ENCODE data around the gene AMDHD1. TPM values are rescaled to one million over a fixed set of nuclear protein-coding genes. Genes with fewer than 3 reads are reported as not detected.

Gene AMDHD1
- total and polyA plus RNA-seq, 10 of the 15 experiments (the other 5 are each of a cell fraction or from before 2014, with no cell fraction given): 0.04 to 0.28 (median 0.13) TPM; not detected in 4

GRCh38 chr12:96000858-96001257 lies 57.7 kb downstream of the AMDHD1 start:
- no peaks in the 10 kb centered on the region for H3K27me3 ChIP-seq (replicated peaks in 1 of 2; ENCODE audit: control insufficient read depth in 2 of 2, insufficient read depth in 2 of 2, low read length in 1 of 2)
- H3K79me2 ChIP-seq (ENCODE audit: control insufficient read depth, insufficient read depth, low read length): no peaks in the 10 kb centered on the region
- H4K20me1 ChIP-seq (ENCODE audit: control insufficient read depth, insufficient read depth): no peaks in the 10 kb centered on the region
- SMC1A ChIA-PET (ENCODE audit: uncharacterized antibody, unreplicated experiment): interaction anchor here (0.7 to 3.7 kb wide), 4 partner anchors 12 to 513 kb away, joined by 3 to 51 read pairs (median 4); no protein-coding TSS in a partner anchor
- no TSS peak for BruUV-seq (replicated peaks)
- H3K4me3 ChIP-seq: no peak overlapping the region
- no peak overlapping the region for H3K9ac ChIP-seq (ENCODE audit: control insufficient read depth, insufficient read depth, low read length)
- no peaks in the 10 kb centered on the region for H3K4me1 ChIP-seq (ENCODE audit: control insufficient read depth, insufficient read depth, low read length)
- POLR2A ChIA-PET: no interaction called here
- CTCF ChIA-PET: interaction anchor here (0.6 to 6.8 kb wide), 11 partner anchors 10 to 418 kb away, joined by 3 to 116 read pairs (median 3); no protein-coding TSS in a partner anchor
- no peak overlapping the region for H3K4me2 ChIP-seq (ENCODE audit: control insufficient read depth, insufficient read depth)
- RAD21 ChIA-PET (ENCODE audit: unreplicated experiment): interaction anchor here (0.8 to 3.5 kb wide), 3 partner anchors 83 to 515 kb away, joined by 3 to 39 read pairs (median 3); no protein-coding TSS in a partner anchor
- H2AFZ ChIP-seq (ENCODE audit: control insufficient read depth, low read depth, low read length): no peak overlapping the region
- H3K27ac ChIP-seq (ENCODE audit: control insufficient read depth, insufficient read depth): no peak overlapping the region
- TF ChIP-seq CREB1 (IDR thresholded peaks at IDR 0.05; ENCODE audit: low read depth): no peak
- no peak for TF ChIP-seq NR2C2 (IDR thresholded peaks at IDR 0.05; ENCODE audit: borderline replicate concordance, control insufficient read depth, insufficient read length, low read depth)
- no peak for TF ChIP-seq FOS (IDR thresholded peaks at IDR 0.05; ENCODE audit: borderline replicate concordance, extremely low read depth, insufficient read length)
- no peak for TF ChIP-seq HDAC2 (IDR thresholded peaks at IDR 0.05)
- no peak for TF ChIP-seq IRF5 (IDR thresholded peaks at IDR 0.05; ENCODE audit: borderline replicate concordance)
- no peak for TF ChIP-seq BHLHE40 (IDR thresholded peaks at IDR 0.05; ENCODE audit: borderline replicate concordance in 1 of 2, low read depth in 2 of 2, low read length in 1 of 2)
- TF ChIP-seq RCOR1 (conservative IDR thresholded peaks at IDR 0.05; ENCODE audit: low read depth, low read length): no peak
- no peak for TF ChIP-seq MTA3 (IDR thresholded peaks at IDR 0.05; ENCODE audit: borderline replicate concordance, low read length)
- no peak for TF ChIP-seq NFYB (IDR thresholded peaks at IDR 0.05; ENCODE audit: insufficient read depth, low read depth, low read length)
- TF ChIP-seq KAT2A (conservative IDR thresholded peaks at IDR 0.05; ENCODE audit: control insufficient read depth, low read depth, low read length): no peak
- WGBS (ENCODE audit: insufficient coverage, insufficient replicate concordance, low lambda C conversion rate, missing lambda C conversion rate): 94% methylated on average over 5 of the region's 5 CpGs
- FAIRE-seq: no peak
- intact Hi-C loops (cut with micrococcal nuclease; ENCODE audit: unreplicated experiment): no loop called here
- no peak for ATAC-seq
- in situ Hi-C loops (cut with MboI): no loop called here
- H3K36me3 ChIP-seq (ENCODE audit: control insufficient read depth in 2 of 2, insufficient read depth in 2 of 2, low read length in 1 of 2): peaks cover 0 to 2% of the 10 kb centered on the region in 2 experiments; a peak in 2 of 4 replicates
- no peak for DNase-seq (ENCODE audit: low read depth, low spot score)
- H3K9me3 ChIP-seq (replicated peaks; ENCODE audit: control insufficient read depth, insufficient read depth, low read length): no peaks in the 10 kb centered on the region

Measured in GM12878 (cell line).